Superior temporal gyrus (tissue), 1 donor: ENCODE results near the gene ZNF844.
"Not testable (repeated sequence)": the region's sequence is repeated elsewhere in the genome, so short reads cannot be mapped to it uniquely, and the experiment has no call there.

Source experiments
- DNase-seq: peaks from one replicate; pipeline ENCODE4 v3.0.0-alpha.2; 2016; ENCODE audit errors: extremely low spot score

The ZNF844 gene

GRCh38 chr19:12092065-12092867, 27.7 kb downstream of the ZNF844 start:
- DNase-seq: peak; percentile 51

- DNase-seq: no peak
Measured at GRCh38 chr19:12092956-12093355, 28.4 kb downstream of the ZNF844 start.

- no peak for DNase-seq
Measured at GRCh38 chr19:12093777-12094176, 29.2 kb downstream of the ZNF844 start.

- DNase-seq: no peak
Measured at GRCh38 chr19:12095111-12095790, 30.7 kb downstream of the ZNF844 start.

GRCh38 chr19:12098040-12098439, 33.5 kb downstream of the ZNF844 start:
- no peak for DNase-seq

GRCh38 chr19:12103909-12104308, 39.4 kb downstream of the ZNF844 start:
- not testable (repeated sequence) for DNase-seq

- DNase-seq: no peak
Measured at GRCh38 chr19:12111176-12111575, 46.6 kb downstream of the ZNF844 start.

- DNase-seq: no peak
Measured at GRCh38 chr19:12111943-12112637, 47.6 kb downstream of the ZNF844 start.

GRCh38 chr19:12112701-12113100, 48.2 kb downstream of the ZNF844 start:
- DNase-seq: no peak

GRCh38 chr19:12113121-12113520, 48.6 kb downstream of the ZNF844 start:
- DNase-seq: no peak

GRCh38 chr19:12117201-12117970, 52.9 kb downstream of the ZNF844 start:
- no peak for DNase-seq

GRCh38 chr19:12126707-12127106, 62.2 kb downstream of the ZNF844 start:
- peak; percentile 35 for DNase-seq
